HepG2 (cell line): ENCODE results near the gene SLC51B. TPM values are rescaled to one million over a fixed set of nuclear protein-coding genes. Genes with fewer than 3 reads are reported as not detected.

Experiments
- ATAC-seq: fragments of 200-7000 bp; cut with Tn5 transposase; 3 replicates; pipeline ENCODE4 v1.9.1; 2020; ENCODE audit warnings: mild to moderate bottlenecking, moderate library complexity
- BruUV-seq: library from RNA; stranded (reverse); fragments of 400-500 nt; replicated peaks from 2 replicates; lab custom pipeline; 2021; lab: Mats Ljungman, UMichigan
- CTCF ChIA-PET: fragments of 300-600 bp; formaldehyde crosslinking; extraction: SDS; loops from one replicate; lab custom pipeline; 2021; ENCODE audit warnings: low total read pairs, inconsistent platforms, low intra/inter-chr PET ratio; lab: Yijun Ruan, JAX
- POLR2A ChIA-PET: fragments of 350-600 bp; sonication (Branson Sonifier 250); formaldehyde crosslinking; loops from one replicate; lab custom pipeline; 2020; ENCODE audit warnings: antibody characterized with exemption, inconsistent platforms; lab: Yijun Ruan, JAX
- DNase-seq: peaks from one replicate; pipeline ENCODE4 v3.0.0-alpha.2; 2015; ENCODE audit warnings: low spot score
- FAIRE-seq: peaks from 3 replicates; lab custom pipeline; 2011; peaks lifted over from hg19 to GRCh38; lab: Jason Lieb, UNC
- H2AFZ ChIP-seq: one replicate; pipeline ENCODE4 v1.6.1; 2011; ENCODE audit warnings: low read length, inconsistent platforms
- H3K27ac ChIP-seq: fragments of 300-600 bp; 3 replicates; pipeline ENCODE4 v1.8.0; 2011; ENCODE audit warnings: mixed run types, mild to moderate bottlenecking, mixed read lengths, low read length, inconsistent platforms; ENCODE audit not compliant: insufficient read depth; ENCODE audit errors: extremely low read length
- H3K27me3 ChIP-seq, 2 experiments: fragments of 200-600 bp in 1 of 2; 2 replicates in 1 of 2; 3 replicates in 1 of 2; pipeline versions ENCODE4 v1.6.0 to v1.8.0; 2011; ENCODE audit warnings: low read length in 2 of 2, mild to moderate bottlenecking in 2 of 2, moderate library complexity in 2 of 2, inconsistent platforms in 1 of 2; ENCODE audit not compliant: insufficient read depth in 2 of 2, control insufficient read depth in 1 of 2
- H3K36me3 ChIP-seq, 2 experiments: fragments of 200-600 bp in 1 of 2; replicated peaks in 1 of 2; 2 replicates in 1 of 2; 3 replicates in 1 of 2; pipeline versions ENCODE4 v1.5.1 to v1.8.0; 2011; ENCODE audit warnings: low read length in 2 of 2, inconsistent platforms in 1 of 2; ENCODE audit not compliant: insufficient read depth in 2 of 2, control insufficient read depth in 1 of 2
- H3K4me1 ChIP-seq: 2 replicates; pipeline ENCODE4 v1.5.1; 2012; ENCODE audit warnings: low read length, inconsistent platforms; ENCODE audit not compliant: insufficient read depth
- H3K4me2 ChIP-seq: 2 replicates; pipeline ENCODE4 v1.6.0; 2011; ENCODE audit warnings: low read depth, low read length, inconsistent platforms
- H3K4me3 ChIP-seq, 3 experiments: fragments of 200-600 bp in 1 of 3; sonication (generic), shearing (Covaris generic) in 1 of 3; replicated peaks in 1 of 3; 2 replicates each; pipeline ENCODE4 v1.5.1; 2011 to 2016; ENCODE audit warnings: low read length in 3 of 3, inconsistent platforms in 2 of 3, low read depth in 2 of 3, mild to moderate bottlenecking in 2 of 3, control low read depth in 1 of 3, mixed read lengths in 1 of 3; ENCODE audit not compliant: insufficient read depth in 1 of 3
- H3K79me2 ChIP-seq: one replicate; pipeline ENCODE4 v1.6.1; 2011; ENCODE audit warnings: low read length, inconsistent platforms; ENCODE audit not compliant: insufficient read depth
- H3K9ac ChIP-seq: 2 replicates; pipeline ENCODE4 v1.6.0; 2011; ENCODE audit warnings: mild to moderate bottlenecking, low read depth, low read length, inconsistent platforms; ENCODE audit not compliant: insufficient read depth
- H3K9me3 ChIP-seq: 2 replicates; pipeline ENCODE4 v1.5.1; 2012; ENCODE audit warnings: mild to moderate bottlenecking, low read length
- H4K20me1 ChIP-seq: 2 replicates; pipeline ENCODE4 v1.6.0; 2011; ENCODE audit warnings: inconsistent platforms, mild to moderate bottlenecking, low read length, moderate library complexity; ENCODE audit not compliant: insufficient read depth
- GABPB1 ChIP-seq: IDR thresholded peaks from 2 replicates; pipeline ENCODE4 v1.6.1; 2016; ENCODE audit warnings: mild to moderate bottlenecking, missing genetic modification reagents, moderate library complexity, missing compliant biosample characterization
- GLI4 ChIP-seq: sonication (generic); formaldehyde crosslinking; IDR thresholded peaks from 2 replicates; pipeline ENCODE4 v1.5.1; 2020; ENCODE audit warnings: missing genetic modification reagents, mild to moderate bottlenecking, moderate library complexity, borderline replicate concordance
- MAF1 ChIP-seq: sonication (generic); formaldehyde crosslinking; IDR thresholded peaks from 2 replicates; pipeline ENCODE4 v1.5.0; 2020; ENCODE audit warnings: missing genetic modification reagents, borderline replicate concordance
- PITX1 ChIP-seq: sonication (generic); formaldehyde crosslinking; IDR thresholded peaks from 2 replicates; pipeline ENCODE4 v1.5.1; 2020; ENCODE audit warnings: mild to moderate bottlenecking, missing genetic modification reagents
- STAT6 ChIP-seq: sonication (generic); formaldehyde crosslinking; IDR thresholded peaks from 2 replicates; pipeline ENCODE4 v1.4.0; 2020; ENCODE audit warnings: missing genetic modification reagents, mild to moderate bottlenecking, borderline replicate concordance
- WGBS: methylation state at CpG from one replicate; pipeline ENCODE4 v1.1.6; 2017; ENCODE audit warnings: low lambda C conversion rate; 5-methylcytosine and 5-hydroxymethylcytosine counted together
- in situ Hi-C: cut with HindIII; loops from 2 replicates; pipeline ENCODE4 v1.10.0; 2017; ENCODE audit warnings: low pct_unique_long_range_greater_than_20kb; ENCODE audit not compliant: extremely low pct_ligation_motif_present
- intact Hi-C: fragments of 100-400 bp; cut with micrococcal nuclease; formaldehyde crosslinking; loops from one replicate; pipeline ENCODE4 v1.10.0; 2022; ENCODE audit not compliant: unreplicated experiment
- polyA plus RNA-seq, 8 experiments: library from polyadenylated mRNA; depleted of rRNA in 3 of 8; stranded (reverse) in 7 of 8; unstranded in 1 of 8; fragments of >200 nt; fragmentation: Illumina TruSeq in 4 of 8; extraction: Trizol in 4 of 8; gene quantifications; 2 replicates each; pipeline versions ENCODE4 v1.2.1 to v1.2.3, GENCODE V29; 2011 to 2016; ENCODE audit warnings: low read depth in 4 of 8, missing spikeins in 1 of 8, mixed read lengths in 1 of 8; ENCODE audit not compliant: insufficient read depth in 1 of 8
- total RNA-seq, 5 experiments: library from RNA; depleted of rRNA; stranded (reverse); fragments of >200 nt; fragmentation: Illumina TruSeq; extraction: Trizol; gene quantifications; 2 replicates each; pipeline ENCODE4 v1.2.3, GENCODE V29; 2016; ENCODE audit warnings: low read depth in 1 of 5

SLC51B gene
- total and polyA plus RNA-seq, 2 of the 13 experiments (the other 11 are each of a cell fraction or from before 2014, with no cell fraction given): 14.9 to 17.1 TPM

- H3K36me3 ChIP-seq: peaks cover 6 to 13% of the 10 kb centered on the region in 2 experiments; a peak in 4 of 5 replicates
- peaks cover 26% of the 10 kb centered on the region for H3K4me1 ChIP-seq
- ATAC-seq (no peak), FAIRE-seq (no peak), DNase-seq (no peak)
- H3K27ac ChIP-seq: no peak overlapping the region
- CTCF ChIA-PET: interaction anchor here (0.7 kb wide), 1 partner anchor 65 kb away, joined by 3 read pairs; no protein-coding TSS in a partner anchor
- H3K79me2 ChIP-seq: no peaks in the 10 kb centered on the region
- no peak for TF ChIP-seq GABPB1 (CRISPR knock-in tag)
- no peak for TF ChIP-seq STAT6 (CRISPR knock-in tag)
- TF ChIP-seq PITX1 (CRISPR knock-in tag): no peak
- no peak for TF ChIP-seq MAF1 (CRISPR knock-in tag)
- TF ChIP-seq GLI4 (CRISPR knock-in tag): no peak
- no peak overlapping the region for H3K4me2 ChIP-seq
- no peak overlapping the region for H2AFZ ChIP-seq
- no peaks in the 10 kb centered on the region for H3K27me3 ChIP-seq
- no peaks in the 10 kb centered on the region for H3K9me3 ChIP-seq
- no TSS peak for BruUV-seq
- POLR2A ChIA-PET: no interaction called here
- in situ Hi-C loops: no loop called here
- 95% methylated on average over 7 of the region's 7 CpGs for WGBS
- intact Hi-C loops: no loop called here
- no peak overlapping the region for H3K9ac ChIP-seq
- no peaks in the 10 kb centered on the region for H4K20me1 ChIP-seq
- H3K4me3 ChIP-seq: no peak overlapping the region
Measured at GRCh38 chr15:65097651-65098263, 52.6 kb downstream of the SLC51B start.
